A549 treated with Hydrocortisone at 1 μM for 4 hours (cell line): ENCODE data around the gene TIMM10. TPM values are rescaled to one million over a fixed set of nuclear protein-coding genes. Genes with fewer than 3 reads are reported as not detected.

Experiments
- total RNA-seq: library from RNA; stranded (reverse); fragments of 200-300 nt; extraction: Qiagen RNA extraction; gene quantifications from 5 replicates; pipeline ENCODE4 v1.2.3, GENCODE V29; 2022

TIMM10 gene
- total RNA-seq = 142 to 175 TPM (median 153 TPM) in 5 replicates

GRCh38 chr11:57530596-57531507 is at the start of gene TIMM10:
Gene TIMM10, minus strand, starts transcription at chr11:57530754. Its CDS starts 565 bp downstream, at chr11:57530189.

GRCh38 chr11:57567515-57568329 is 37.2 kb upstream of the TIMM10 start, which contains the start of gene UBE2L6:
Gene UBE2L6, minus strand, starts transcription at chr11:57567672. Its CDS starts 61 bp downstream, at chr11:57567611.

GRCh38 chr11:57536947-57537619 is 6.5 kb upstream of the TIMM10 start, which contains the start of gene SMTNL1:
Gene SMTNL1, plus strand, starts transcription at chr11:57537595. Its CDS starts 5,048 bp downstream, at chr11:57542643.

GRCh38 chr11:57515332-57516060 is 15.1 kb downstream of the TIMM10 start, which contains the start of gene SLC43A1:
Gene SLC43A1, minus strand, starts transcription at chr11:57515702. Its CDS starts 1,591 bp downstream, at chr11:57514111.

Other genes with a start within 250 kb of the TIMM10 start
- 79.9 to 91.1 TPM (median 87.9 TPM) in 5 replicates for gene TNKS1BP1, start 205.8 kb downstream of the TIMM10 start, total RNA-seq
- 199 to 265 TPM (median 217 TPM) in 5 replicates for gene SSRP1, start 194.9 kb downstream of the TIMM10 start, total RNA-seq
- 0.07 to 0.32 TPM (median 0.23 TPM) in 5 replicates for gene P2RX3, start 192.4 kb downstream of the TIMM10 start, total RNA-seq
- not detected in 5 replicates for gene PRG3, start 149.6 kb downstream of the TIMM10 start, total RNA-seq
- gene PRG2, start 140.1 kb downstream of the TIMM10 start, total RNA-seq = 0.08 TPM in 1 of 5 replicates, not detected in the others
- 0.33 to 0.85 TPM (median 0.53 TPM) in 5 replicates for gene SLC43A3, start 103.6 kb downstream of the TIMM10 start, total RNA-seq
- gene RTN4RL2, start 70.2 kb downstream of the TIMM10 start, total RNA-seq = 49.3 to 87.5 TPM (median 82.4 TPM) in 5 replicates
- gene SLC43A1, start 15.1 kb downstream of the TIMM10 start, total RNA-seq = 2.1 to 2.7 TPM (median 2.4 TPM) in 5 replicates
- gene SMTNL1, start 6.8 kb upstream of the TIMM10 start, total RNA-seq = not detected in 5 replicates
- gene UBE2L6, start 36.9 kb upstream of the TIMM10 start, total RNA-seq = 36.5 to 43.9 TPM (median 43.0 TPM) in 5 replicates
- gene SERPING1, start 66.9 kb upstream of the TIMM10 start, total RNA-seq = 0.53 to 1.3 TPM (median 0.88 TPM) in 5 replicates
- gene YPEL4, start 119.2 kb upstream of the TIMM10 start, total RNA-seq = 0.18 to 0.39 TPM (median 0.28 TPM) in 5 replicates
- 28.1 to 30.7 TPM (median 28.9 TPM) in 5 replicates for gene CLP1, start 127.0 kb upstream of the TIMM10 start, total RNA-seq
- 66.8 to 83.2 TPM (median 69.5 TPM) in 5 replicates for gene ZDHHC5, start 137.4 kb upstream of the TIMM10 start, total RNA-seq
- gene MED19, start 181.5 kb upstream of the TIMM10 start, total RNA-seq = 24.9 to 35.2 TPM (median 29.8 TPM) in 5 replicates
- 142 to 168 TPM (median 155 TPM) in 5 replicates for gene TMX2, start 181.8 kb upstream of the TIMM10 start, total RNA-seq
- 96.8 to 150 TPM (median 143 TPM) in 5 replicates for gene SELENOH, start 210.7 kb upstream of the TIMM10 start, total RNA-seq
- not detected in 5 replicates for gene BTBD18, start 221.1 kb upstream of the TIMM10 start, total RNA-seq
- gene CTNND1, start 231.0 kb upstream of the TIMM10 start, total RNA-seq = 52.3 to 70.5 TPM (median 61.3 TPM) in 5 replicates